Ureter (tissue), 1 donor: ENCODE measurements around the gene HLA-DPA1. TPM values are rescaled to one million over a fixed set of nuclear protein-coding genes. Genes with fewer than 3 reads are reported as not detected.

Experiments used
- DNase-seq: peaks from one replicate; pipeline ENCODE4 v3.0.0-alpha.2; 2020; ENCODE audit warnings: low spot score
- total RNA-seq: library from RNA; stranded (reverse); gene quantifications from one replicate; pipeline ENCODE4 v1.2.4, GENCODE V29; 2023
- donor health status: DM: yes; HTN: yes; CAD: no.

HLA-DPA1 gene
- total RNA-seq, 1 donor from 2014 or later: 145 TPM

GRCh38 chr6:33017694-33018353 lies 55.6 kb downstream of the HLA-DPA1 start:
- DNase-seq: no peak

DNA sequence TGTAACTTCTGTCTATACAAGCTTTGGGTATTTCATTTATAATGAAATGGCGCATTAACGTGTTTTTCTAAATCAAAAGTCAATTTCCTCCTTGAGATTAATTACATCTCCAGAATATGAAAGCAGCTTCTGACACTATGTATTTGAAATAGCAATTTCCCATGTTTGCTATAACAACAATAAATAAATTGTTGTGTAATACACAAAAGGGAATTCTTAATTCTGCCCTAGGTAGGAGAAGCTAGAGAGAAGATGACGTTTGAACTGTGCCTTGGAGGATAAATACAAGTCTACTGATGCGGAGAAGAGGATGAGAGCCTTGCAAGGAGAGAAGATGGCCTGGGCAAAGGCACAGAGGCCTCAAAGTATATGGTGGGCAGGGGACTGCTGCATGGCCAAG lies 56.4 kb downstream of the HLA-DPA1 start:
- no peak for DNase-seq

DNA sequence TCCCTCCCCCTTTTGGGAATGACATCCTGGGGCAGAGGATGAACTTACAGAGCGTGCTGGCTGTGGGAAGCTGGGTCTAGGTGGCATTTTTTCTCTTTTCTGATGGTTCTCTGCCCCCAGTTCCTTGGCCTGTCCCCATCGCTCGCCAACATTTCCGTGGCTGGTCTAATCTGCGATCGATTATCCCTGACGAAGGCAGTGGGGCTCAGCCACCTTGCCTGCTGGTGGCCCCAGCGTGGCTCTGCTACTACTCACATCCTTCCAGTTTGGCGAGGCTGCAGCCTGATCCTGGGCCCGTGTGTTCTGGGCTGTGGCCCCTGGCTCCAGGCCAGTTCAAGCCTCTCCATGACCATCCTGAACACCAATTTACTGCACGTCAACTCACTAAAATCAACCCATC lies 57.7 kb downstream of the HLA-DPA1 start:
- no peak for DNase-seq

DNA sequence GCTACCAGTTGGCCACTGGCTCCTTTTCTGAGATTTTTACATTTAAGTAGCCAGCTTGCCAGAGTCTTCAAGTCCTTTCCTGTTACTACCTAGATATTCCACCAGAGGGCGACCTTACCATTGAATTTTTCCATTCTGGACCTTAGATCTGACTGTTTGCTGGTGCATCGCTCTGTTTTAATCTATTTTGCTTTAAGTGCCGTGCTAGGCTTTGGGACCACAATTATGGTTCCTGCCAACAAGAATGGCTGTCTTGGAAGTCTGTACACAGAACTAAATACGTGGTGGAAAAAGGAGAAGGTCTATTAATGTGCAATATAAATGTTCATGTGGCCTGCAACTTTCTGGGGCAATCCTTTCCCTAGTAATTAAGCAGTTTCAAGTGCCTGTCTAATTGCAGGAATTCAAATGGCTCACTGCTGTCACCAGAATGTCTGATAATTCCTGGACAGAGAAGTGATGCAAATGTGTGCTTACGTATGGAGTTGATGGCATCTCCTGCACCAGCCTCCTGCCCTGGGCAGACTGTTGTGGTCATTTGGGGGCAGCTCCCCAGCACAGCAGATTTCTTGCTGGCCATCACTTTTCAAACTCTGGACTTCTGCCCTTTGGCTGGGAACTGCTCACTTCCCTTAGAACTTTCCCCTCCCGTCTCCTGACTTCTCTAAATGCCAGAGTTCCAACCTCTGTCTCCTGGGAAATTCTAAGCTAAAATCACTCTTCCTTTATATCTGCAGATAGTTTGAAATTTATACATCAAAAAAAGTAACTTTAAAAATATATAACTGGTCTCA lies 58.4 kb downstream of the HLA-DPA1 start:
- DNase-seq: peak; percentile 79

Other genes with a start within 250 kb of the HLA-DPA1 start
- gene TAP2, start 234.9 kb downstream of the HLA-DPA1 start, total RNA-seq: 40.1 TPM
- 44.9 TPM for gene PSMB8, start 229.6 kb downstream of the HLA-DPA1 start, total RNA-seq
- 26.3 TPM for gene TAP1, start 219.9 kb downstream of the HLA-DPA1 start, total RNA-seq
- 20.1 TPM for gene PSMB9, start 219.5 kb downstream of the HLA-DPA1 start, total RNA-seq
- gene HLA-DMB, start 132.6 kb downstream of the HLA-DPA1 start, total RNA-seq: 31.0 TPM
- 65.3 TPM for gene HLA-DMA, start 120.6 kb downstream of the HLA-DPA1 start, total RNA-seq
- gene BRD2, start 105.1 kb downstream of the HLA-DPA1 start, total RNA-seq: 205 TPM
- 25.6 TPM for gene HLA-DOA, start 64.1 kb downstream of the HLA-DPA1 start, total RNA-seq
- gene HLA-DPB1, start 2.3 kb upstream of the HLA-DPA1 start, total RNA-seq: 82.5 TPM
- 0.96 TPM for gene COL11A2, start 118.8 kb upstream of the HLA-DPA1 start, total RNA-seq
- 50.8 TPM for gene RXRB, start 127.0 kb upstream of the HLA-DPA1 start, total RNA-seq
- 60.7 TPM for gene SLC39A7, start 127.2 kb upstream of the HLA-DPA1 start, total RNA-seq
- 28.6 TPM for gene HSD17B8, start 131.0 kb upstream of the HLA-DPA1 start, total RNA-seq
- gene RING1, start 134.9 kb upstream of the HLA-DPA1 start, total RNA-seq: 50.6 TPM
- 80.8 TPM for gene VPS52, start 198.2 kb upstream of the HLA-DPA1 start, total RNA-seq
- gene RPS18, start 198.4 kb upstream of the HLA-DPA1 start, total RNA-seq: 3,074 TPM
- 20.2 TPM for gene B3GALT4, start 203.5 kb upstream of the HLA-DPA1 start, total RNA-seq
- gene WDR46, start 215.6 kb upstream of the HLA-DPA1 start, total RNA-seq: 53.8 TPM
- gene PFDN6, start 216.0 kb upstream of the HLA-DPA1 start, total RNA-seq: 49.9 TPM
- 163 TPM for gene RGL2, start 225.3 kb upstream of the HLA-DPA1 start, total RNA-seq
- gene TAPBP, start 240.4 kb upstream of the HLA-DPA1 start, total RNA-seq: 132 TPM
- gene ZBTB22, start 244.1 kb upstream of the HLA-DPA1 start, total RNA-seq: 24.2 TPM
- gene DAXX, start 249.3 kb upstream of the HLA-DPA1 start, total RNA-seq: 28.8 TPM